Activated T-cell treated with anti-CD3 and anti-CD28 coated beads, Interleukin-2, amount 50 U/mL, for 24 hours (primary cell): ENCODE measurements around the gene SS18L1.

Experiments used
- DNase-seq: peaks from one replicate; pipeline ENCODE4 v3.0.0-alpha.2; 2020
- H3K27ac Mint-ChIP-seq: 2 replicates; pipeline ENCODE4 v1.8.0; 2020; ENCODE audit warnings: mild to moderate bottlenecking, mixed read lengths
- H3K27me3 Mint-ChIP-seq: 2 replicates; pipeline ENCODE4 v1.8.0; 2020; ENCODE audit warnings: mixed read lengths
- H3K36me3 Mint-ChIP-seq: 2 replicates; pipeline ENCODE4 v1.8.0; 2020; ENCODE audit warnings: low read depth, mixed read lengths
- H3K4me1 Mint-ChIP-seq: 2 replicates; pipeline ENCODE4 v1.8.0; 2020; ENCODE audit warnings: low read depth, mixed read lengths
- H3K4me3 Mint-ChIP-seq: 2 replicates; pipeline ENCODE4 v1.8.0; 2020; ENCODE audit warnings: mild to moderate bottlenecking, moderate library complexity, mixed read lengths
- H3K9me3 Mint-ChIP-seq: 2 replicates; pipeline ENCODE4 v1.8.0; 2020; ENCODE audit warnings: mixed read lengths

The SS18L1 gene

GRCh38 chr20:62225820-62226635 lies 82.5 kb downstream of the SS18L1 start:
- Mint-ChIP-seq H3K27ac (no peak overlapping the region), H3K4me1 (peaks cover under 1% of the 10 kb centered on the region), H3K4me3 (no peak overlapping the region), H3K36me3 (no peaks in the 10 kb centered on the region), H3K27me3 (peaks cover 54% of the 10 kb centered on the region), H3K9me3 (no peaks in the 10 kb centered on the region)
- DNase-seq = no peak

GRCh38 chr20:62226707-62227590 lies 83.4 kb downstream of the SS18L1 start:
- H3K27ac Mint-ChIP-seq = no peak overlapping the region
- no peaks in the 10 kb centered on the region for H3K9me3 Mint-ChIP-seq
- no peak overlapping the region for H3K4me3 Mint-ChIP-seq
- H3K27me3 Mint-ChIP-seq = peaks cover 45% of the 10 kb centered on the region
- H3K36me3 Mint-ChIP-seq = no peaks in the 10 kb centered on the region
- no peak for DNase-seq
- no peaks in the 10 kb centered on the region for H3K4me1 Mint-ChIP-seq

GRCh38 chr20:62227591-62227976 lies 84.0 kb downstream of the SS18L1 start:
- Mint-ChIP-seq H3K27ac (no peak overlapping the region), H3K4me1 (no peaks in the 10 kb centered on the region), H3K27me3 (peaks cover 45% of the 10 kb centered on the region), H3K4me3 (no peak overlapping the region), H3K36me3 (no peaks in the 10 kb centered on the region), H3K9me3 (no peaks in the 10 kb centered on the region)
- no peak for DNase-seq

GRCh38 chr20:62227977-62228958 lies 84.7 kb downstream of the SS18L1 start:
- Mint-ChIP-seq H3K9me3 (no peaks in the 10 kb centered on the region), H3K4me3 (no peak overlapping the region), H3K27ac (no peak overlapping the region), H3K36me3 (no peaks in the 10 kb centered on the region), H3K27me3 (peaks cover 38% of the 10 kb centered on the region), H3K4me1 (no peaks in the 10 kb centered on the region)
- no peak for DNase-seq

- Mint-ChIP-seq H3K27me3 (peaks cover 37% of the 10 kb centered on the region), H3K9me3 (no peaks in the 10 kb centered on the region), H3K4me1 (no peaks in the 10 kb centered on the region), H3K4me3 (no peak overlapping the region), H3K27ac (no peak overlapping the region), H3K36me3 (no peaks in the 10 kb centered on the region)
- no peak for DNase-seq
These were observed 85.5 kb downstream of the SS18L1 start for GRCh38 chr20:62228982-62229545.

GRCh38 chr20:62229667-62230066 lies 86.1 kb downstream of the SS18L1 start:
- no peak overlapping the region for H3K4me3 Mint-ChIP-seq
- H3K27me3 Mint-ChIP-seq = peaks cover 33% of the 10 kb centered on the region
- H3K4me1 Mint-ChIP-seq = no peaks in the 10 kb centered on the region
- no peaks in the 10 kb centered on the region for H3K9me3 Mint-ChIP-seq
- no peak for DNase-seq
- no peak overlapping the region for H3K27ac Mint-ChIP-seq
- H3K36me3 Mint-ChIP-seq = no peaks in the 10 kb centered on the region

- no peaks in the 10 kb centered on the region for H3K9me3 Mint-ChIP-seq
- H3K36me3 Mint-ChIP-seq = no peaks in the 10 kb centered on the region
- no peaks in the 10 kb centered on the region for H3K4me1 Mint-ChIP-seq
- no peak for DNase-seq
- H3K27me3 Mint-ChIP-seq = peaks cover 27% of the 10 kb centered on the region
- H3K27ac Mint-ChIP-seq = no peak overlapping the region
- H3K4me3 Mint-ChIP-seq = no peak overlapping the region
These were observed 86.7 kb downstream of the SS18L1 start for GRCh38 chr20:62230276-62230675.

GRCh38 chr20:62230696-62231095 lies 87.1 kb downstream of the SS18L1 start:
- no peaks in the 10 kb centered on the region for H3K36me3 Mint-ChIP-seq
- H3K9me3 Mint-ChIP-seq = no peaks in the 10 kb centered on the region
- H3K27ac Mint-ChIP-seq = no peak overlapping the region
- peaks cover 23% of the 10 kb centered on the region for H3K27me3 Mint-ChIP-seq
- no peak overlapping the region for H3K4me3 Mint-ChIP-seq
- no peaks in the 10 kb centered on the region for H3K4me1 Mint-ChIP-seq
- DNase-seq = no peak

GRCh38 chr20:62231292-62231691 lies 87.7 kb downstream of the SS18L1 start:
- no peaks in the 10 kb centered on the region for H3K9me3 Mint-ChIP-seq
- H3K27ac Mint-ChIP-seq = no peak overlapping the region
- H3K36me3 Mint-ChIP-seq = no peaks in the 10 kb centered on the region
- H3K27me3 Mint-ChIP-seq = peaks cover 17% of the 10 kb centered on the region
- DNase-seq = no peak
- H3K4me1 Mint-ChIP-seq = no peaks in the 10 kb centered on the region
- H3K4me3 Mint-ChIP-seq = no peak overlapping the region
